NCI-H146 (cell line): ENCODE data around the gene EFCAB6.

Experiments
- DNase-seq: peaks from one replicate; lab custom pipeline; 2025; lab: John Stamatoyannopoulos, UW

The EFCAB6 gene

DNA sequence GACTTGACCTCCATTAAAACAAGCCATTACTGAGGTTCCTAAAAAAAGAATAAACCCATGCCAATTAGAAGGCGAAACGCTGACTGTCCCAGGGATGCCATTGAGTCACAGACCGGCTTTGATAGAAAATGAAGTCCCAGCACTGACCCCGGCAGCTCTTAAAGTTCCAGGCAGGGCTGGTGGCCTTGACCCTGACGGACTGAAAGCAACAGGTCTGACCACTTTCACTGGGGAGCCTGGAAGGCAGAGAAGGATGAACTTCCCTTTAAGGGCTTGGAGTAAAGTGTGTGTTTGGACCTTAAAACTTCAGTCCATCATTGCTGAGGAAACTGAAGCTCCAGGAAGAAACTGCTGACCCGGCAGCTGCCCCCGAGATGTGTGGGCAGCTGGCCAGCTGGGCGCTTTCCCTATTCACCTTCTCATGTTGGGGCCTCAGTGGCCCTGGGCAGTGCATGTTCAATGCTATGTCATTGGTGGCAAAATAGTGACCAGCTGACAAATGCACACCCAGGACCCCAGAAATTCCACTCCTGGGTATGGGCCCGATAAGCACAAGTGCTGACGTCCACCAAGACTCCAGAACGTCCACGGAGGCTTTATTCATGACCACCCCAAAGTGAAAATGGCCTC is 18.9 kb upstream of the EFCAB6 start:
- DNase-seq: no peak

- no peak for DNase-seq
Observed at GRCh38 chr22:43829904-43830851, 18.1 kb upstream of the EFCAB6 start.

DNA sequence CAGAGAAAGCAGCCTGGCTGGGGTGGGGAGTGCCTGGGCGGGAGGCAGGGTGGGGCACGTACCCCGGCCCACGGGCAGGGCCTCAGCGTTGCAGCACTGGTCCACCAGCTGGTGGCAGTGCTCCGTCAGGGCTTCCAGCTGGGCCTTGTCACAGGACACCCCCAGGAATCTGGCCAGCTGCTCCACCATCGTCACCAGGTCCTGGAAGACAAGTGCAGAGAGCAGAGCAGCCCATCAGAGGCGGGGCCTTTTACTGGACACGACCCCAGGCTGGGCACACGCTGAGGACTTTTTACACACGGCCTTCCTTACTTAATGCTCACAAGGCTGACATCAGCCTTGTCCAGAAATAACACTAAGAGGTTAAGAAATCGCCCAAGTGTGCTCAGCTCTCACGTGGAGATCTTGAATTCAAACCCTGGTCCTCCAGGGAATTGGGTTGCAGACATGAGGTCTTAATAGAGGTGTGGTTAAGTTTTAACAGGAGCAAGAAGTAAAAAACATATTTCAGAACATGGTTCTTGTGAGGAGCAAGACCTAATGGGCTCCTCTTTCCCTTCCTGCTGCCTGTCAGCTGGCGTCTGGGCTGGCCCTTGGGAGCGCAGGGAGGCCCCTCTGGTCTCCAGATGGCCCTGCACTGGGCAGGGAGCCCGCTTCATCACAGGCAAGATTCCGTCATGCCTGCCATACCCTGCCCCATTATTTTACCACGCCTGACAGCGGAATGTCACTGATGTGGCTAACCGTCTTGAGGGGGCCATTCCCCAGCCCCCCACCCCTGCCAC is 17.1 kb upstream of the EFCAB6 start:
- DNase-seq: no peak

- DNase-seq: no peak
Observed at GRCh38 chr22:43828725-43828997, 16.6 kb upstream of the EFCAB6 start.

DNA sequence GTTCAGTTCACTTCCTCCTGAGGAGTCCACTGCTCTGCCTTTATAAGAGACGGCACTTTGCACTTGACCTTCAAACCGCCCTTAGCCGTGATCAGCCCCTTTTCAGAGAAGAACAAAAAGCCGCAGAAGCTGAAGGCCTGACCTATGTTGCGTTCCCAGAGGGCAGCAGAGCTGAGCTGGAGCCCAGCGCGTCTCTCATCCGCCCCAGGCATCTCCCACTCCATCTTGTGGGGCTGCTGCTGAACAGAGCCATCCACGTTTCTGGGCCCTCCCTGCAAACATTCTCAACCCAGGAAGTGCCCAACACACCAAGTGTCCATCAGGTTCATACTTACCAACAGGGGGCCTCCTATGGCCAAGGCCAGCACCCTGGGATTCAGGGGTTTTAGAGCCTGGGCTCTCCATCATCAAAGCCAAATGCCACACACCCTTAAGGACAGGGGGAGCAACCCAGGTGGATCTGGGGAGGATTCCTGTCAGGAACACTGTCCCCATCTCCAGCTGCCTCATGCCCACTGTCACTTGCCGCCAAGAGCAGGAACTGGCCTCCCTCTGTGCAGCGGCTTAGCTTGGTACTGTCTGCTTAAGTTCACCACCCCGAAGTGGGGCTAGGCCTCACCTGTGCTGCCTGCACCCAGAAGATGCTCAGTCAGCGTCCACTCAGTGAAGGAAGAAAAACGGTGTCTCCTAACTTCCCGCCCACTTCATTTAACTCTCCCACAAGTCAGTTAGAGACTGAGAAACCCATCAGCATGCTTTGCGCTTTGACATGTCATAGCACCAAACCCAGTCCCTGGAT is 16.0 kb upstream of the EFCAB6 start:
- no peak for DNase-seq

DNA sequence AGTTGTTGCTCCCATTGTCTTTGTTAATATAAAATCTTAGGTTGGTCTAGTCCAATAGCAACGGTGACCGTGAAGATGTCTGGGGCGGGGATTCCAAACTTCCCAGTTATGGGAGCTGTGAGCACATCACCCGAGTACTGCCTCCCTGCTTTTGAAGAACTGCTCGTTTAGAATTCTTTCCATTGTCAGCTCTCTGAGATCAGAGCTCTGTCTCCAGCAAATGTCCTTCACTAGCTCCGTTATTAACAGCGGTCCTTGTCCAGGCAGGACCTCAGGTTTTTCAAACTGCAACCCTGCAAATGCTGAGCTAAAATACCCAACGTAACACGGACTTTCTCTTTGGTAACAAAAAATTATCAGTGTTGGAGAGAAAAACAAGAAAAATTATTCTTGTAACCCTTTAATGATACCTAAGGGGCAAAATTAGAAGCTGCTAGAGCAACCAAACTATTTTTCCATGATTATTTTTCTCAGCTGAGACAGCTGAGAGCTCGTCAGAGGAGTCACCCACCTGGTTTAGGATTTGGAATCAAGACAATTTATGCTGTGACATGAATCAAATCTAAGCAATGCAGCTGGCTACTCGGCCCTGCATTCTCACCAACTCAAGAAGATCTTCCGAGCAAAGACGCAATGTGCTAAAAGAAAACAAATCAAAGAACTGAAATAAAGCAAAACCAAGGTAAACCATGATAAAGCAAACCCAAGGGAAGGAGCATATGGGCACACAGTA is 15.1 kb upstream of the EFCAB6 start:
- DNase-seq: no peak

GRCh38 chr22:43826142-43827002 is 14.3 kb upstream of the EFCAB6 start:
- no peak for DNase-seq

DNA sequence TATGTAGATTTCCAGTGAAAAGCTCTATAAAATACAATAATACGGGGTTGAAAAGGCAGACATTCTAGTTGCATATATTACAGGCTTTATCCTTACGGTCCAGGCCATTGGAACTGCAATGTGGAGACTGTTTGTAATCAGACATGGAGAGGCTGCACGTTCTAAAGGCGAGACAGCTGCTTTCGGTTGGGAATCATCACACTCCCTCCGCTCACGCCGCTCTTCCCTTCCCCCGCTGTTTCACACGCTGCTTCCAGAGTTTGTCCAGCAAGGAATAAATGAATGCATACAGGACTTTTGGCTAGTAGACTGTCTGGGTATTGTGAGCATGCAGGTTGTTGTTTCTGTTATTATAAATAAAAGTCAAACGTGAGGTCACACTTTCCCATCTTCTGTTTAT is 13.5 kb upstream of the EFCAB6 start:
- no peak for DNase-seq

DNA sequence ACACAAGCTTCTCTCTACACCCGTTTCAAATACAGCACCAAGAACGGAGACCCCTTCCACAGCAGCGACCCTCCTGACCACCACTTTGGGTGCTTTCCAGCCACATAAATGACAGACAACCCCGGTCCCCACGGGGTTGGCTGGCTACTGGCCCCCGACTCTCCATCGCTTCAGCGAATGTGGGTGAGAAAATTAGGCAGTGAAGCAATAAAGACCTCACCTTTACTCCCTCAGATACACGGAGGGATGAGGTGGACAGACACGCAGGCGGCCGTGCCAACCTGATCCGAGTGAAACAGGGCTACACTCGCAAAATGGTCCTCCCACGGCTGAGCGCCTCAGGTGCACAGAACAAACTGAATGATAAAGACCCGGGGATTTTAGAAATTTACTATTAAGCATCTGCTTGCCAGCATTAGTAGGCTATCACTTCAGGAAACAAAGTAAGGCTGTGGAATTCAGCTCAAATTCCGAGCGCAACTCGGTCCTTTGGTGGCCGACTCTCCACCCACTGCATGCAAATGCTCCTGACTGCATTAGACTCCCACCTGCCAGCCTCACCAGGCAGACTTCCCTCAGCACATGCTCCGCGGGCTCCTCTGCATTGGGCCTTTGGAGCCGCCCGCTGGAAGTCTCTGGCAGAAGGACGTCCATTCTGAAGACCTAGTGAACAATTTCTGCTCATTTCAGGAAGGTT is 12.8 kb upstream of the EFCAB6 start:
- no peak for DNase-seq

GRCh38 chr22:43823911-43824665 is 12.0 kb upstream of the EFCAB6 start:
- no peak for DNase-seq

- peak; percentile 52 for DNase-seq
Observed at GRCh38 chr22:43823353-43823908, 11.3 kb upstream of the EFCAB6 start.

GRCh38 chr22:43821606-43822425 is 9.7 kb upstream of the EFCAB6 start:
- DNase-seq: no peak

DNA sequence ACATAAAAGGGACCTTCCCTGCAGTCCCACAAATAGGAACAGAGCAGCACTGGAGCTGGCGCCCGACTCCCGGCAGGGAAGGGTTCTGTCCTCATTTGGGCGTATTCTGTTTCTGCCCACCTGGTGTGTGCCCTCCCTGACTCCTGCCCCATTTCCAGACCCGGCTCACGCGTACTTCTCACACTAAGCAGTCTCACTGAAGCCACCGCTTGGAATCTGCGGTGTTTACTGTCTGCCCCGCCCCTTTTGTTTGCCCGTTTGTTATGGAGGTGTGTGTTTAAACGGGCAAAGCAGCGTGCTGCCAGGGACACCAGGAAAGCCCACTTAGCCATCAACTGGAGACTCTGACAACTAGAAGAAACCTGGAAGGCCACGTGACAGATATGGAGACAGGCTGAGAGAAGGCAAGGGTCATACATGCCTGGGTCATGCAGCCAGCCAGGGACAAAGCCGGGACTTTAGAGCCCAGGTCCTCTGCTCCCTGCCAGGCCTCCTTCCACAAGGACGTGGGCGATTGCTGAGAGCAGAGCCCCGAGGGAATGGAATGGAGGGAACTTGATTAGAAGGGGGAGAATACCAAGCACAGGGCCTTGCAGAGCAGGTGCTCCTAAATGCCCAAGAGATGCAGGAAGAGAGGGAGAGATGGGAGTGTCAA is 8.7 kb upstream of the EFCAB6 start:
- peak; percentile 41 for DNase-seq

- DNase-seq: no peak
Observed at GRCh38 chr22:43819931-43820640, 8.0 kb upstream of the EFCAB6 start.

DNA sequence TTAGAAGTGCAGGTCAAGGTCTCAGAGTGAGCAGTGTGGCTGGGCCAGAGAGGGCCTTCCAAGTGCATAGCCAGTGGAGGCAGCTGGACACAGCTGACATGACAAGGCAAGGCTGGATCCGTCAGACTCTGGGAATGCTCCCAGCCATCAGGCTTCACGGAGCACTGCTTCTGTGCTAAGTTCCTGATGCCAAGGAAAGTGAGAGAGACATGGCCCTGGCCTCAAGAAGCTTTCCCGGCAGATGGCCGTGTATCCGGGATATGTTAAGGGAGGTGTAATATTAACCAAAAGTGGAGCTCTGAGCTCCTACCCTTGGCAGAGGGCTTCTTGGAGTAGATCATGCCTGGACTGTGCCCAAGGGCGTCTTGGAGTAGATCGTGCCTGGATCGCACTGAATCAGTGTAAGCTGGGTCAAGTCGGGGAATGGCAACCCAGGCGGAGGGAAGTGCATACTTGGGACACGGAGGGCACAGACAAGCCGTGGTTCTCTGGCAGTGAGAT is 7.4 kb upstream of the EFCAB6 start:
- no peak for DNase-seq

- DNase-seq: no peak
Observed at GRCh38 chr22:43818981-43819380, 6.9 kb upstream of the EFCAB6 start.
